ENCODE results near the gene CSN1S1. TPM values are rescaled to one million over a fixed set of nuclear protein-coding genes. Genes with fewer than 3 reads are reported as not detected.

CSN1S1 gene
- total RNA-seq, 2 experiments from 2014 or later = not detected

GRCh38 chr4:69995526-69996016, 64.7 kb downstream of the CSN1S1 start, which contains the start of gene STATH:
STATH (plus strand) TSS chr4:69995966; CDS start chr4:69998438, 2,472 bp downstream.
- no peak for ATAC-seq (ENCODE audit: poor library complexity)
- Mint-ChIP-seq H3K9me3 (no peaks in the 10 kb centered on the region), H3K4me1 (ENCODE audit: low read depth) (no peaks in the 10 kb centered on the region), H3K36me3 (ENCODE audit: low read depth) (no peaks in the 10 kb centered on the region), H3K27me3 (no peaks in the 10 kb centered on the region), H3K27ac (no peak within 1 kb of the TSS), H3K4me3 (no peak within 1 kb of the TSS)
- CTCF ChIA-PET = no interaction called here
- no peak for DNase-seq
- Histone ChIP-seq H3K36me3 (ENCODE audit: insufficient read depth, low read length) (no peaks in the 10 kb centered on the region), H3K4me1 (ENCODE audit: insufficient read depth, low read length) (no peaks in the 10 kb centered on the region), H3K27ac (ENCODE audit: low read depth in 1 of 2, low read length in 2 of 2) (no peak within 1 kb of the TSS), H3K9me3 (ENCODE audit: control insufficient read depth in 1 of 2, insufficient read depth in 1 of 2, low read length in 2 of 2) (no peaks in the 10 kb centered on the region), H3K27me3 (ENCODE audit: control insufficient read depth in 1 of 2, insufficient read depth in 2 of 2, low read length in 2 of 2) (no peaks in the 10 kb centered on the region), H3K4me3 (ENCODE audit: low read length) (no peak within 1 kb of the TSS)
- intact Hi-C loops (cut with DNase I, micrococcal nuclease) = no loop called here
- POLR2A ChIA-PET = no interaction called here
- TF ChIP-seq, protein P1, sequence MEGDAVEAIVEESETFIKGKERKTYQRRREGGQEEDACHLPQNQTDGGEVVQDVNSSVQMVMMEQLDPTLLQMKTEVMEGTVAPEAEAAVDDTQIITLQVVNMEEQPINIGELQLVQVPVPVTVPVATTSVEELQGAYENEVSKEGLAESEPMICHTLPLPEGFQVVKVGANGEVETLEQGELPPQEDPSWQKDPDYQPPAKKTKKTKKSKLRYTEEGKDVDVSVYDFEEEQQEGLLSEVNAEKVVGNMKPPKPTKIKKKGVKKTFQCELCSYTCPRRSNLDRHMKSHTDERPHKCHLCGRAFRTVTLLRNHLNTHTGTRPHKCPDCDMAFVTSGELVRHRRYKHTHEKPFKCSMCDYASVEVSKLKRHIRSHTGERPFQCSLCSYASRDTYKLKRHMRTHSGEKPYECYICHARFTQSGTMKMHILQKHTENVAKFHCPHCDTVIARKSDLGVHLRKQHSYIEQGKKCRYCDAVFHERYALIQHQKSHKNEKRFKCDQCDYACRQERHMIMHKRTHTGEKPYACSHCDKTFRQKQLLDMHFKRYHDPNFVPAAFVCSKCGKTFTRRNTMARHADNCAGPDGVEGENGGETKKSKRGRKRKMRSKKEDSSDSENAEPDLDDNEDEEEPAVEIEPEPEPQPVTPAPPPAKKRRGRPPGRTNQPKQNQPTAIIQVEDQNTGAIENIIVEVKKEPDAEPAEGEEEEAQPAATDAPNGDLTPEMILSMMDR (IDR thresholded peaks at IDR 0.05) = no peak

Other genes with a start within 250 kb of the CSN1S1 start
- gene SULT1B1, start 170.4 kb upstream of the CSN1S1 start, total RNA-seq = 10 to 100 TPM in 1 of 2 experiments, 1 to 10 TPM in 1; 9.4 to 10.2 TPM
- gene SULT1E1, start 70.9 kb upstream of the CSN1S1 start, total RNA-seq = not detected
- not detected for gene CSN2, start 34.7 kb downstream of the CSN1S1 start, total RNA-seq
- gene STATH, start 64.9 kb downstream of the CSN1S1 start, total RNA-seq = not detected
- gene HTN3, start 97.4 kb downstream of the CSN1S1 start, total RNA-seq = not detected
- gene HTN1, start 119.4 kb downstream of the CSN1S1 start, total RNA-seq = not detected
- not detected for gene PRR27, start 223.2 kb downstream of the CSN1S1 start, total RNA-seq